NCI-H2196 (cell line): ENCODE measurements around the gene ZNF182.
"Not testable (repeated sequence)": the region's sequence is repeated elsewhere in the genome, so short reads cannot be mapped to it uniquely, and the experiment has no call there.

ENCODE experiments used
- DNase-seq: peaks from one replicate; lab custom pipeline; 2025; ENCODE audit not compliant: unreplicated experiment; lab: John Stamatoyannopoulos, UW

ZNF182 gene

DNA sequence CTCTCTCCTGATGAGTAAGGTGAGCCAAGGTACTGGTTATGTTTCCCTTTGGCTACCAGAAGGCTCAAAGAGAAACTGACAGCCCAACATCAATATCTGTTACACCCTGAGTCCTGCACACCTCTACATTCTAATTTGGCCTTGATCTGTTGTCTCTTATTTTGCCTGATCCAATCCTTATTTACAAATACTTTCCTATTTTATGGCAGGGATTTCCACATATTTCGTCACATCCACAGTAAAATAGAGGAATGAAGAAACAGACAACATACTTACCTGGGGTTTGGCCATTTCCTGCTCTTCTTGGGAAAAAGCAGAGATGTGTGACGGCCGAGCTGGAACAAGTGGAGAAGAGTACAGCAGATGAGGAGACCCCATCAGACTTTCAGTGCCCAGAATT lies 1.5 kb downstream of the ZNF182 start:
- no peak for DNase-seq

DNA sequence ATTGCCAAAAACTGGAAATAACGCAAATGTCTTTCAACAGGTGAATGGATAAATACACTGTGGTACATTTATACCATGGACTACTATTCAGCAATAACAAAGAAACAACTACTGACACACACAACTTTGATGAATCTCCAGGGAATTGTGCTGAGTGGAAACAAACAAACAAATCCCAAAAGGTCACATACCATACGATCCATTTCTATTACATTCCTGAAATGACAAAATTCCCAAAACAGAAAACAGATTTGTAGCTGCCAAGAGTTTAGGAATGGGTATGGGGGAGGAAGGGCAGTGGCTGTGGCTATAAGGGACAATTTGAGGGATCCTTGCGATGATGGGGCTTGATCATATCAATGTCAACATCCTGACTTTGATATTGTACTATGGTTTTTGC lies 2.5 kb downstream of the ZNF182 start:
- DNase-seq: no peak

GRCh38 chrX:47992669-47993068 lies 11.1 kb downstream of the ZNF182 start:
- no peak for DNase-seq

GRCh38 chrX:47992095-47992380 lies 11.8 kb downstream of the ZNF182 start:
- DNase-seq: no peak

DNA sequence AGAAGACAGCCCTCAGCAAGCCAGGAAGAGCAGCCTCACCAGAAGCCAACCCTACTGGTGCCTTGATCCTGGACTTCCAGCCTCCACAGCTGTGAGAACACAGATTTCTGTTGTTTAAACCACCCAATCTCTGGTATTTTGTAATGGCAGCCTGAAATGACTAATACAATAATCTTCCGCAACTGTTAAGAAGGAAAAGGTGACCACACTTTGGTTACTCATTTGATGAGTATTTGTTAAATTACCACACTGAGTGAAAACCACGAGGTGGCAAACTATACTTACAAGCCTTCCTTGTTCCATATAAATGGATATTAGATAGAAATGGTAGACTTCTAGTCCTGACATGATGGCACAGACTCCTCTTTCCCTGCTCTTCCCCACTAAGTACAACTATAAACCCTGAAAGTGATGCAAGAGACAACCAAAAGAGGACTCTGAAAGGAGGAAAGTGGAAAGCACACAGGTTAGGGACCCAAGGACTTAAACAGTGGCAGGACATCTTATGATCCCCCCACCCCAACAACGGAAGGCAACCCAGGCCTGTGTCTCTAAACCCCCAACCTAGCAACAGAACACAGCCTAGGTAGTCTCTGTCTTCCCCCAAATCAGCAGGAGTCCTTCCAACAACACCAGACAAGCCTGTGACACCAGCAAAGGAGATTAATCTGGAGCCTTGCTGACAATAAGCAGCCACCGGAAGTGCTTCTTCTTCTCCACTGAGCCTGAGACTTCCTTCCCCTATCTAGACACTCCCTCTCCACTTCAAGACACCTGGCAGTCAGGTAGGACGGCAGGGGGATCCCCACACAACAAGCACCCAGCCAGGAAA lies 12.3 kb downstream of the ZNF182 start:
- no peak for DNase-seq

DNA sequence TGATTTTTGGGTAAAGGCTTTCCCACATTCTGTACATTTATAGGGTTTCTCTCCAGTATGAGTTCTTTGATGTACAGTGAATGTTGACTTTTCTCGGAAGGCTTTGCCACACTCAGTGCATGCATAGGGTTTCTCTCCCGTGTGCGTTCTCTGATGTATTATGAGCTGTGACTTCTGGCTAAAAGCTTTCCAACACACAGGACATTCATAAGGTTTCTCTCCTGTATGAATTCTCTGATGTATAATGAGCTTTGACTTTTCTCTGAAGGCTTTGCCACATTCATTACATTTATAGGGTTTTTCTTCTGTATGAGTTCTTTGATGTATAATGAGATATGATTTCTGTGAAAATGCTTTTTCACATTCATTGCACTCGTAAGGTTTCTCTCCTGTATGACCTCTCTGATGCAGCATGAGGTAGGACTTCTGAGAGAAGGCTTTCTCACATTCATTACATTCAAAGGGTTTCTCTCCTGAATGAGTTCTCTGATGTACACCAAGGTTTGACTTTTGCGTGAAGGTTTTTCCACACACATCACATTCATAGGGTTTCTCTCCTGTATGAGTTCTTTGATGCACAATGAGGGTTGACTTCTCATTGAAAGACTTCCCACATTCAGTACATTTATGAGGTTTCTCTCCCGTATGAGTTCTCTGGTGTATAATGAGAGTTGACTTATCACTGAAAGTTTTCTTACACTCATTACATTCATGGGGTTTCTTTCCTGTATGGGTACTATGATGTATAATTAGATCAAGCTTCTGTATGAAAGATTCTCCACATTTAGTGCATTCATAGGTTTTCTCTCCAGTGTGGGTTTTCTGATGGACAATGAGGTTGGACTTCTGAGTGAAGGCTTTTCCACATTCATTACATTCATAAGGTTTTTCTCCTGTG lies 27.3 kb downstream of the ZNF182 start:
- no peak for DNase-seq

GRCh38 chrX:47973235-47973634 lies 30.6 kb downstream of the ZNF182 start:
- no peak for DNase-seq

- DNase-seq: not testable (repeated sequence)
These were observed 38.3 kb downstream of the ZNF182 start for GRCh38 chrX:47965526-47965925.

DNA sequence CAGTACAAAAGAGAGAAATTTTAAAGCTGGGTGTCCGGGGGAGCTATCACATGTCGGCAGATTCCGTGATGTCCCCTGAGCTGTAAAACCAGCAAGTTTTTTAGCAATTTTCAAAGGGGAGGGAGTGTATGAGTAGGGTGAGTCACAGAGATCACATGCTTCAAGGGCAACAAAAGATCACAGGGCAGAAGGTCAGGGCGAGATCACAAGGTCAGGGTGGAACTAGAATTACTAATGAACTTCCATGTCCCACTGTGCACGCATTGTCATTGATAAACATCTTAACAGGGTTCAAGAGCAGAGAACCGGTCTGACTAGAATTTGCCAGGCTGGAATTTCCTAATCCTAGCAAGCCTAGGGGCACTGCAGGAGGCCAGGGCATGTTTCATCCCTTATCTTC lies 42.0 kb downstream of the ZNF182 start:
- DNase-seq: not testable (repeated sequence)

DNA sequence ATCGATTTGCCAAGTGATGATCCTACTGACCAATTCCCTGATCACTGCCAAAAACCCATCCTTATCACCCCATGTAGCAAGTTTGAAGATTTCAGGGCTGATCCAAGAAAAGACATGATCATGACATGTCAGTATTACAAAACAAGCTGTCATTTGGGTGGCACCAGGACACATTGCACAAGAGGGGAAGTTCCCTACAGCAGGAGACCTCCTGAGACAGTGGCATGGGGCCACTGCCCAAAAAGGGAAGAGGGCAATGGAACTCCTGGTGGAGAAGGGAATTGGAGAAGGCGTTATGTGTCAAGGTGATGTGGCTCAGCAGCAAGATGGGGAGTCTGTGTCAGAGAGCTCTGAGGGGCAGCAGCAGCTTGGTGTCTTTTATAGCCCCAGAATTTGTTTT lies 43.4 kb downstream of the ZNF182 start:
- no peak for DNase-seq

DNA sequence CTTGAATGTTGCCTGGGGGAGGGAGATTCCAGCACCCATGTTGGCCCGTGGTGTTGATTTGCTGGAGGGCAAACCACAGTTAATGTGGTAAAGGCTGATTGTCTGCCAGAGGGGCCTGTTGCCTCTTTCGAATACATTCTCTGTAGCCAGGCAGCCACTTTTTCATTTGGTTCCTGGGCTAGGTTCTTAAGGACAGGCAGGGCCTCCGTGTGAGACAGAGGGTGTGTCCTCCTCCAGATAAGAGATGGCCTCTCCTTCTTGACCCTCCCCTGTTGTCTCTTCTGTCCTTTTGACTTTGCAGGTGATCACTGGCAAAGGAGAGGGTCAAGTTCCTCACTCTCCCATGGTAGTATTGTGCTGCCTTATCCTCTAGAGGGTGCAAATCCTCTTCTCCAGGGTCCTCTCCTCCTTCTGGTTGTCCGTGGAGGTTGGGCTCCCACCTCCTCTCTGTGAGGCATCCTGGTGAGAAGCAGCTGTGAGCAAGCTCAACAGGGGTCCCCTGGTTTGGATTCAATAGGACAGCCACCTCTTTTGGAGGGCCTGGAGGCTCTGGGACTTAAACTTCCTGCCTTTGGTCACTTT lies 44.9 kb downstream of the ZNF182 start:
- DNase-seq: no peak

GRCh38 chrX:47958206-47958605 lies 45.6 kb downstream of the ZNF182 start:
- not testable (repeated sequence) for DNase-seq

DNA sequence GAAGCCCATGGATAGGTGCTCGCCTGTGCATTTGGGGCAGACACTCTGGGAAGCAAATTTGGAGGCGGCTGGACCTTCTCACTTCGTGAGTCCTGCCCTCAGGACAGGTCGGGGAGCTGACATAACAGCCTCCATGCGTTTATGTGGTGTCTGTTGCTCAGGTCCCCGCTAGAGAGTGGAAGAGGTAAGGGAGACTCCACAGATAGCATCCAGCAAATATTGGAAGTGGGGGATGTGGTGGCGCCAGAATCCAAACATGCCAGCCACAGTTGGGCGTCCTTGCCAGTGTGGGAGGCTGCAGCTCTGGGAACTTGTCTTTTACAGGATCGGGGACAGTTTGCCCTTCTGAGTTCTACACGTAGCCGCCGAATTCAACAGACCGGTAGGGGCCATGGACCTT lies 47.8 kb downstream of the ZNF182 start:
- no peak for DNase-seq

DNA sequence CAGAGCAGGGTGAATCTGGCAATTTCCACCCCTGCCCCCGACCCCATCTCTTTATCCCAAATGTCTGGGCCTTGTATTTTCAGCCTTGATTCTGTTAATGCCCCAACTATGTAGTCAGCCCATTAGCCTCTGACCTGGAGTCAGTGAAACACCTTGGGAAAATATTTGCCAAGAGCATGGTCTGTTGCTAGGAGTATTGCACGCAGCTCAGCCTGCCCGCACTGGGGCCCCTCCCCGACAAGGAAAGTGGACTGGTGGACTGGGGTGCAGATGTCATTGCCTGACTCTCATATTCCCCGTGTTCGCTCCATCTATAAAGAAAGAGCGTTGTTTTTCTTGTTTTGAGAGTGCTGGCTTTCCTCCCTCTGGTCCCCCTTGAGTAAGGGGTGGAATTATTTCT lies 48.5 kb downstream of the ZNF182 start:
- not testable (repeated sequence) for DNase-seq

DNA sequence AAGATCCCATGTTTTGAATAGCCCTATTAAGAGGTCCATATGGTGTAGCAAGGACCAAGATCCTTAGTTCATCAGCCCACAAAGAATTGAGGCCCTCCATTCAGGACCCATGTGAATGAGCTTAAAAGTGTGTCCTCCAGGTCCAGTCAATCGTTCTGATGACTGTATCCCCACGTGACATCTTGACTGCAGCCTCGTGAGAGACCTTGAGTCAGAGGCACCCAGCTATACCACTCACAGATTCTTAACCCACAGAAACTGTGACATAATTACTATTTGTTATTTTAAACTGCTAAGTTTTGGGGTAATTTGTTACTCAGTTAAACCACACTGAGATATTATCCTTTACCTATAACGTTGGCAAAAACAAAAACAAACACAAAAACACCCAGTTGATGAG lies 62.4 kb downstream of the ZNF182 start:
- DNase-seq: no peak

- no peak for DNase-seq
These were observed 63.3 kb downstream of the ZNF182 start for GRCh38 chrX:47940448-47940847.

GRCh38 chrX:47936940-47937317 lies 66.9 kb downstream of the ZNF182 start:
- no peak for DNase-seq

GRCh38 chrX:47936224-47936939 lies 67.4 kb downstream of the ZNF182 start:
- DNase-seq: no peak

DNA sequence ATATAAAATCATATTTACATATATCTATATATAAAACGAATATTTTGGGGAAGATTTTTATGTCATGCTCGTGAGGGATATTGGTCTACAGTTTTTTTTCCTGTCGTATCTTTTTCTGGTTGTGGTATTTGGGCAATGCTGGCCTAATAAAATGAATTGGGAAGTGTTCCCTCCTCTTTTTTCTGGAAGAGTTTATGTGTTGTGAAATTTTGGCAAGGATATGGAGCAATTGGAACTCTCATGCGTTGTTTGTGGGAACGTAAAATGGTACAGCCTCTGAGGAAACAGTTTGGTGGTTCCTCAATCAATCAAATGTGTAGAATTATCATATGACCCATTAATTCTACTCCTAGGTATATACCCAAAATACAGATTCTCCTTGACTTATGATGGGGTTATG lies 69.8 kb downstream of the ZNF182 start:
- DNase-seq: no peak

DNA sequence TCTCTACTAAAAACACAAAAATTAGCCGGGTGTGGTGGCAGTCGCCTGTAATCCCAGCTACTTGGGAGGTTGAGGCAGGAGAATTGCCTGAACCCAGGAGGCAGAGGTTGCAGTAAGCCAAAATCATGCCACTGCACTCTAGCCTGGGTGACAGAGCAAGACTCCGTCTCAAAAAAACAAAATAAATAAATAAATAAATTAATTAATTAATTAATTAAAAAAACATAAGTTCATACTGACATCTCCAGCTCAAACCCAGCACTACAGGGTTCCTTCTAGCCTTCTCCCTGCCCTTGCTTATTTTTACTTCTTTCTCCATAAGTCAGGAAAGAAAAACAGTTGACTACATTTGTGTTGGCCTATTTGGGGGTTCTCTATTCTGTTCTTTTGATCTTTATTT lies 71.8 kb downstream of the ZNF182 start:
- DNase-seq: not testable (repeated sequence)

DNA sequence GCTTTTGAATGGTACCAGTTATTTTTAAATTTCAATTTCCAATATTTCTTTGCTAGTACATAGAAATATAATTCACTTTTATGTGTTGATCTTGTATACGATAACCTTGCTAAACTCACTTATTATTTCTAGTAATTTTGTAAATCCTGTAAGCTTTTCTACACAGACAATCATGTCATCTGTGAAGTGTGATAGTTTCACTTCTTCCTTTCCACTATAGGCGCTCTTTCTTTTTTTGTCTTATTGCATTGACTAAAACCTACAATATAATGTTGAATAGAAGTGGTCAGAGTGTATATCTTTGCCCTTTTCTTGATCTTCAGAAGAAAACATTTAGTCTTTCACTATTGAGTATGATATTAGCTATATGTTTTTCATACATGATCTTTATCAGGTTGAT lies 76.6 kb downstream of the ZNF182 start:
- DNase-seq: no peak
